HCT116 (cell line): ENCODE results near the gene NFIA.

ENCODE experiments used
- ATF3 ChIP-seq: IDR thresholded peaks from 2 replicates; pipeline ENCODE4 v1.6.1; 2012
- CTCF ChIP-seq, 3 experiments: fragments of 200-600 bp in 1 of 3; sonication (generic) in 1 of 3; IDR thresholded peaks in 2 of 3; conservative IDR thresholded peaks in 1 of 3; 2 replicates each; pipeline ENCODE4 v1.5.1; 2012 to 2017; ENCODE audit warnings: low read depth in 2 of 3, low read length in 2 of 3, antibody characterized with exemption in 1 of 3, borderline replicate concordance in 1 of 3, control low read depth in 1 of 3, mild to moderate bottlenecking in 1 of 3, mixed read lengths in 1 of 3, mixed run types in 1 of 3, moderate library complexity in 1 of 3; ENCODE audit not compliant: insufficient read depth in 1 of 3
- ELF1 ChIP-seq: IDR thresholded peaks from 2 replicates; pipeline ENCODE4 v1.6.1; 2012; ENCODE audit warnings: low read depth, borderline replicate concordance
- EZH2 ChIP-seq: fragments of 200-600 bp; sonication (generic); IDR thresholded peaks from 2 replicates; pipeline ENCODE4 v1.6.1; 2017; ENCODE audit warnings: antibody characterized with exemption, mixed run types
- FOSL1 ChIP-seq: IDR thresholded peaks from 2 replicates; pipeline ENCODE4 v1.6.1; 2012; ENCODE audit warnings: low read depth
- JUND ChIP-seq: IDR thresholded peaks from 2 replicates; pipeline ENCODE4 v1.6.1; 2012
- POLR2A ChIP-seq: IDR thresholded peaks from 2 replicates; pipeline ENCODE4 v1.7.0; 2011; ENCODE audit warnings: borderline replicate concordance; ENCODE audit not compliant: insufficient read depth, insufficient read length; ENCODE audit errors: extremely low read depth
- POLR2AphosphoS5 ChIP-seq: IDR thresholded peaks from 2 replicates; pipeline ENCODE4 v1.6.1; 2011; ENCODE audit warnings: mild to moderate bottlenecking, low read depth, low read length, moderate library complexity
- REST ChIP-seq: IDR thresholded peaks from 2 replicates; pipeline ENCODE4 v1.6.1; 2012; ENCODE audit warnings: low read depth
- SP1 ChIP-seq: IDR thresholded peaks from 2 replicates; pipeline ENCODE4 v1.6.1; 2012; ENCODE audit warnings: low read depth
- YY1 ChIP-seq: IDR thresholded peaks from 2 replicates; pipeline ENCODE4 v1.6.1; 2011; ENCODE audit warnings: low read length, low read depth, moderate library complexity, mild to moderate bottlenecking; ENCODE audit not compliant: insufficient replicate concordance; ENCODE audit errors: extremely low read depth
- ZFX ChIP-seq: fragments of 450-650 bp; IDR thresholded peaks from 2 replicates; pipeline ENCODE4 v1.6.1; 2017

GRCh38 chr1:61253912-61254633 lies 171.7 kb downstream of the NFIA start:
- TF ChIP-seq YY1, result no peak
- no peak for TF ChIP-seq ELF1
- TF ChIP-seq CTCF (IDR thresholded peaks at IDR 0.05 in 2 of 3, conservative IDR thresholded peaks at IDR 0.05 in 1 of 3; ENCODE audit: borderline replicate concordance in 1 of 3, insufficient read depth in 1 of 3, low read depth in 2 of 3, low read length in 2 of 3), result no peak
- TF ChIP-seq SP1, result no peak
- no peak for TF ChIP-seq FOSL1
- TF ChIP-seq ZFX, result no peak
- no peak for TF ChIP-seq REST
- TF ChIP-seq EZH2, result no peak
- TF ChIP-seq POLR2AphosphoS5, result no peak
- TF ChIP-seq POLR2A, result no peak
- no peak for TF ChIP-seq ATF3
- TF ChIP-seq JUND, result no peak
